GM19468 (cell line): Measurements from ENCODE around the gene MRPS9.

Source experiments
- ATAC-seq: cut with Tn5 transposase; IDR thresholded peaks from one replicate; pipeline ENCODE4 v1.9.1; 2021; ENCODE audit warnings: mild to moderate bottlenecking, moderate library complexity, moderate number of reproducible peaks; ENCODE audit not compliant: unreplicated experiment; ENCODE audit errors: extremely low read depth

MRPS9 gene

GRCh38 chr2:105037572-105038382, at the start of gene MRPS9:
TSS of gene MRPS9 (plus strand) at chr2:105038069. CDS start at chr2:105038093, 24 bp downstream.
- ATAC-seq, result peak; percentile 100

- ATAC-seq, result no peak
Observed at GRCh38 chr2:105005181-105005951, 32.5 kb upstream of the MRPS9 start.

GRCh38 chr2:105007367-105007766, 30.5 kb upstream of the MRPS9 start:
- ATAC-seq, result no peak

GRCh38 chr2:105032476-105032875, 5.4 kb upstream of the MRPS9 start:
- ATAC-seq, result no peak

GRCh38 chr2:105034170-105034569, 3.7 kb upstream of the MRPS9 start:
- no peak for ATAC-seq

GRCh38 chr2:105038383-105039061, 653 bp downstream of the MRPS9 start:
- ATAC-seq, result no peak

GRCh38 chr2:105039559-105039958, 1.7 kb downstream of the MRPS9 start:
- ATAC-seq, result no peak

- no peak for ATAC-seq
Observed at GRCh38 chr2:105042189-105042588, 4.3 kb downstream of the MRPS9 start.

- ATAC-seq, result no peak
Observed at GRCh38 chr2:105052773-105053172, 14.9 kb downstream of the MRPS9 start.

- ATAC-seq, result no peak
Observed at GRCh38 chr2:105055613-105056012, 17.7 kb downstream of the MRPS9 start.

GRCh38 chr2:105056245-105056644, 18.4 kb downstream of the MRPS9 start:
- ATAC-seq, result no peak

GRCh38 chr2:105057005-105057404, 19.1 kb downstream of the MRPS9 start:
- ATAC-seq, result no peak

GRCh38 chr2:105061560-105061959, 23.7 kb downstream of the MRPS9 start:
- no peak for ATAC-seq

GRCh38 chr2:105062158-105062557, 24.3 kb downstream of the MRPS9 start:
- ATAC-seq, result no peak

- no peak for ATAC-seq
Observed at GRCh38 chr2:105068387-105068786, 30.5 kb downstream of the MRPS9 start.

GRCh38 chr2:105068875-105069274, 31.0 kb downstream of the MRPS9 start:
- ATAC-seq, result no peak

GRCh38 chr2:105070010-105070865, 32.4 kb downstream of the MRPS9 start:
- ATAC-seq, result no peak

- ATAC-seq, result no peak
Observed at GRCh38 chr2:105071379-105071778, 33.5 kb downstream of the MRPS9 start.

GRCh38 chr2:105072039-105072438, 34.2 kb downstream of the MRPS9 start:
- no peak for ATAC-seq

GRCh38 chr2:105073591-105073990, 35.7 kb downstream of the MRPS9 start:
- no peak for ATAC-seq
